ENCODE data around the gene ALG8. TPM values are rescaled to one million over a fixed set of nuclear protein-coding genes. Genes with fewer than 3 reads are reported as not detected.

Gene ALG8
- total and polyA plus RNA-seq, 8 donors: 32.2 to 58.7 (median 49.8) TPM

GRCh38 chr11:78160557-78160956, 21.1 kb upstream of the ALG8 start:
- DNase-seq: no peak
- no peak overlapping the region for H3K27ac ChIP-seq
- H3K4me3 ChIP-seq: no peak overlapping the region
- H3K9me3 ChIP-seq: no peaks in the 10 kb centered on the region
- ATAC-seq: no peak
- no peaks in the 10 kb centered on the region for H3K36me3 ChIP-seq
- no peaks in the 10 kb centered on the region for H3K27me3 ChIP-seq
- TF ChIP-seq CTCF (IDR thresholded peaks at IDR 0.05): no peak
- no peaks in the 10 kb centered on the region for H3K4me1 ChIP-seq
- intact Hi-C loops (cut with DNase I): no loop called here

- ATAC-seq: peak; percentile 43
- no peak overlapping the region for H3K27ac ChIP-seq
Measured at GRCh38 chr11:78158987-78159652, 19.7 kb upstream of the ALG8 start.

GRCh38 chr11:78156127-78156844, 16.9 kb upstream of the ALG8 start:
- ATAC-seq: no peak

More at GRCh38 chr11:78158987-78159652, 19.7 kb upstream of the ALG8 start:
- Histone ChIP-seq H3K4me1 (no peaks in the 10 kb centered on the region), H3K4me3 (no peak overlapping the region), H3K9me3 (no peaks in the 10 kb centered on the region), H3K36me3 (no peaks in the 10 kb centered on the region), H3K27me3 (no peaks in the 10 kb centered on the region)
- DNase-seq: peak in 1 of 4 donors; percentile 66
- intact Hi-C loops (cut with DNase I): no loop called here
- no peak for TF ChIP-seq CTCF (IDR thresholded peaks at IDR 0.05)

DNA sequence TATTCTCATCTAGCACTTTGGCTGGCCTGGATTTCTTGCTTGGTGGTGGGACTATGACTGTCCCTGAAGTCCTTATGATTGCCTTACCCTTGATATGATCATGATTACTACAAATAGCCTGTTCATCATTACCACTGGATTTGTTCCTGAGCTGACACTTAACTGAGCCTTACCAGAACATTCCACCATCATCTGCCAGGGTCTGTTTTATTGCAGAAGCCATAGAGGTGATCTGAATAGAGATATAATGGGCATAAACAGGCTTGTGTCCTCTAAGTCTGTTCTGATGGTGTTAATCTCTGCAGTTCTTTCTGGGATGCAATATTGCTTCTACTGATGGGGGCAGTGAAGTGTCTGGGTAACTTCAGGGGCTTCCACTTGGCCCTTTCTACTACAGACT, 12.4 kb upstream of the ALG8 start:
- Histone ChIP-seq H3K27me3 (no peaks in the 10 kb centered on the region), H3K9me3 (no peaks in the 10 kb centered on the region), H3K27ac (no peak overlapping the region), H3K4me1 (no peaks in the 10 kb centered on the region), H3K4me3 (no peak overlapping the region), H3K36me3 (no peaks in the 10 kb centered on the region)
- DNase-seq (no peak), ATAC-seq (no peak)
- intact Hi-C loops (cut with DNase I): no loop called here
- no peak for TF ChIP-seq CTCF (IDR thresholded peaks at IDR 0.05)

More at GRCh38 chr11:78156127-78156844, 16.9 kb upstream of the ALG8 start:
- Histone ChIP-seq H3K27me3 (no peaks in the 10 kb centered on the region), H3K4me1 (no peaks in the 10 kb centered on the region), H3K4me3 (no peak overlapping the region), H3K36me3 (no peaks in the 10 kb centered on the region), H3K9me3 (no peaks in the 10 kb centered on the region), H3K27ac (no peak overlapping the region)
- TF ChIP-seq CTCF (IDR thresholded peaks at IDR 0.05): no peak
- no peak for DNase-seq
- intact Hi-C loops (cut with DNase I): no loop called here

DNA sequence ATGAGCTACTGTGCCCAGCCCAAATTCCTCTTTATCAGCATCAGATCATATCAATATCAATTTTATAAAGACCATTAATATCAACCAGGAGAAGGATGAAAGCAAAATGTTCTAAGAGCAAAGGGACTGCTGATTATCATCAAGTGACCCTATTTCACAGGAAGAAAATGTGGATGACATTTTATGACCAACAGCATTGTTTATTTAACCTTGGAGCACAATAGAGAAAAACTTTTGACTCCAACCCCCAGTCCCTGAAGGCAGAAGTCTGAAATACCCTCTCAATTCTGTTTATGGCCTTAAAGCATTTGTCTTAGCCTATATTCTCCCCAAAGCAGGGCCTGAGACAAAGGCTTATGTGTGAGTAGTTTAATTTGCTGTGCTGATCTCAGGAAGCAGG, 11.3 kb upstream of the ALG8 start:
- DNase-seq (no peak), ATAC-seq (no peak)
- Histone ChIP-seq H3K27ac (no peak overlapping the region), H3K4me3 (no peak overlapping the region), H3K4me1 (no peaks in the 10 kb centered on the region), H3K36me3 (no peaks in the 10 kb centered on the region), H3K9me3 (no peaks in the 10 kb centered on the region), H3K27me3 (no peaks in the 10 kb centered on the region)
- intact Hi-C loops (cut with DNase I): no loop called here
- no peak for TF ChIP-seq CTCF (IDR thresholded peaks at IDR 0.05)
